Activated CD8-positive, alpha-beta T cell treated with anti-CD3 and anti-CD28 coated beads, Interleukin-2, amount 10 ng/mL, durations not matched to agents 7 days and 5 days (primary cell): Measurements from ENCODE around the gene EFNA5. TPM values are rescaled to one million over a fixed set of nuclear protein-coding genes. Genes with fewer than 3 reads are reported as not detected.

Experiments used
- ATAC-seq: fragments of 150-1000 bp; cut with Tn5 transposase; one replicate; pipeline ENCODE4 v1.10.0; 2021; ENCODE audit warnings: moderate library complexity
- CTCF ChIA-PET: fragments of 350-600 bp; sonication (Branson Sonifier 250); formaldehyde crosslinking; loops from one replicate; lab custom pipeline; 2021; ENCODE audit warnings: antibody characterized with exemption; lab: Charles Lee
- POLR2A ChIA-PET: fragments of 350-600 bp; sonication (Branson Sonifier 250); formaldehyde crosslinking; loops from one replicate; lab custom pipeline; 2021; ENCODE audit warnings: antibody characterized with exemption; lab: Charles Lee
- DNase-seq: peaks from one replicate; pipeline ENCODE4 v3.0.0-alpha.2; 2020
- H3K27ac Mint-ChIP-seq: one replicate; pipeline ENCODE4 v1.8.0; 2021; ENCODE audit warnings: mild to moderate bottlenecking, mixed read lengths
- H3K27me3 Mint-ChIP-seq: one replicate; pipeline ENCODE4 v1.8.0; 2021; ENCODE audit warnings: low read depth, mixed read lengths
- H3K36me3 Mint-ChIP-seq: one replicate; pipeline ENCODE4 v1.8.0; 2021; ENCODE audit warnings: low read depth, mixed read lengths
- H3K4me1 Mint-ChIP-seq: one replicate; pipeline ENCODE4 v1.8.0; 2021; ENCODE audit warnings: low read depth, mixed read lengths
- H3K4me3 Mint-ChIP-seq: one replicate; pipeline ENCODE4 v1.8.0; 2021; ENCODE audit warnings: mild to moderate bottlenecking, mixed read lengths
- H3K9me3 Mint-ChIP-seq: one replicate; pipeline ENCODE4 v1.8.0; 2022; ENCODE audit warnings: mixed read lengths; ENCODE audit not compliant: insufficient read depth
- total RNA-seq, 2 experiments: library from RNA; stranded (reverse); gene quantifications; one replicate each; pipeline ENCODE4 v1.2.3, GENCODE V29; 2021

EFNA5 gene
- total RNA-seq, 2 experiments from 2014 or later: not detected

- Mint-ChIP-seq H3K4me1 (peaks cover 26% of the 10 kb centered on the region), H3K4me3 (no peak overlapping the region), H3K36me3 (no peaks in the 10 kb centered on the region), H3K27me3 (peaks cover 7% of the 10 kb centered on the region), H3K27ac (no peak overlapping the region), H3K9me3 (no peaks in the 10 kb centered on the region)
- DNase-seq: no peak
- ChIA-PET CTCF (interaction anchor here (0.6 to 1.1 kb wide), 2 partner anchors 9 to 172 kb away, joined by 3 read pairs; no protein-coding TSS in a partner anchor), POLR2A (no interaction called here)
- no peak for ATAC-seq
Observed at GRCh38 chr5:107385708-107386107, 285.0 kb downstream of the EFNA5 start.

GRCh38 chr5:107384256-107384655, 286.5 kb downstream of the EFNA5 start:
- Mint-ChIP-seq H3K4me1 (peaks cover 20% of the 10 kb centered on the region), H3K9me3 (no peaks in the 10 kb centered on the region), H3K36me3 (no peaks in the 10 kb centered on the region), H3K27ac (no peak overlapping the region), H3K4me3 (no peak overlapping the region), H3K27me3 (peaks cover 7% of the 10 kb centered on the region)
- DNase-seq (no peak), ATAC-seq (no peak)
- ChIA-PET CTCF (no interaction called here), POLR2A (no interaction called here)

GRCh38 chr5:107383414-107383813, 287.3 kb downstream of the EFNA5 start:
- POLR2A ChIA-PET: no interaction called here
- Mint-ChIP-seq H3K36me3 (no peaks in the 10 kb centered on the region), H3K27me3 (peaks cover 7% of the 10 kb centered on the region), H3K27ac (no peak overlapping the region), H3K9me3 (no peaks in the 10 kb centered on the region), H3K4me1 (peaks cover 12% of the 10 kb centered on the region), H3K4me3 (no peak overlapping the region)
- ATAC-seq (no peak), DNase-seq (no peak)
- CTCF ChIA-PET: no interaction called here

GRCh38 chr5:107381189-107381856, 289.4 kb downstream of the EFNA5 start:
- Mint-ChIP-seq H3K4me1 (no peaks in the 10 kb centered on the region), H3K27me3 (peaks cover 7% of the 10 kb centered on the region), H3K27ac (no peak overlapping the region), H3K4me3 (no peak overlapping the region), H3K9me3 (no peaks in the 10 kb centered on the region), H3K36me3 (no peaks in the 10 kb centered on the region)
- ChIA-PET CTCF (no interaction called here), POLR2A (no interaction called here)
- no peak for ATAC-seq
- no peak for DNase-seq

- no peak overlapping the region for H3K4me3 Mint-ChIP-seq
- H3K27me3 Mint-ChIP-seq: peaks cover 7% of the 10 kb centered on the region
- H3K4me1 Mint-ChIP-seq: no peaks in the 10 kb centered on the region
Observed at GRCh38 chr5:107380654-107381053, 290.1 kb downstream of the EFNA5 start.

GRCh38 chr5:107378218-107378899, 292.4 kb downstream of the EFNA5 start:
- POLR2A ChIA-PET: interaction anchor here (0.6 kb wide), 1 partner anchor 121 kb away, joined by 3 read pairs; no protein-coding TSS in a partner anchor
- CTCF ChIA-PET: interaction anchor here (1.3 kb wide), 1 partner anchor 193 kb away, joined by 3 read pairs; no protein-coding TSS in a partner anchor

More at GRCh38 chr5:107380654-107381053, 290.1 kb downstream of the EFNA5 start:
- no peak for DNase-seq
- Mint-ChIP-seq H3K9me3 (no peaks in the 10 kb centered on the region), H3K27ac (no peak overlapping the region), H3K36me3 (no peaks in the 10 kb centered on the region)
- no peak for ATAC-seq
- CTCF ChIA-PET: no interaction called here
- POLR2A ChIA-PET: no interaction called here

GRCh38 chr5:107377277-107377609, 293.5 kb downstream of the EFNA5 start:
- POLR2A ChIA-PET: no interaction called here
- Mint-ChIP-seq H3K4me1 (no peaks in the 10 kb centered on the region), H3K27ac (no peak overlapping the region), H3K9me3 (no peaks in the 10 kb centered on the region), H3K36me3 (no peaks in the 10 kb centered on the region), H3K4me3 (no peak overlapping the region), H3K27me3 (no peaks in the 10 kb centered on the region)
- ATAC-seq: no peak
- CTCF ChIA-PET: no interaction called here
- no peak for DNase-seq

More at GRCh38 chr5:107378218-107378899, 292.4 kb downstream of the EFNA5 start:
- Mint-ChIP-seq H3K27ac (no peak overlapping the region), H3K4me1 (no peaks in the 10 kb centered on the region), H3K4me3 (no peak overlapping the region), H3K27me3 (no peaks in the 10 kb centered on the region), H3K9me3 (no peaks in the 10 kb centered on the region), H3K36me3 (no peaks in the 10 kb centered on the region)
- DNase-seq (no peak), ATAC-seq (no peak)

GRCh38 chr5:107376546-107377276, 294.0 kb downstream of the EFNA5 start:
- ChIA-PET POLR2A (no interaction called here), CTCF (no interaction called here)

GRCh38 chr5:107373549-107374263, 297.0 kb downstream of the EFNA5 start:
- POLR2A ChIA-PET: no interaction called here
- Mint-ChIP-seq H3K27ac (no peak overlapping the region), H3K36me3 (no peaks in the 10 kb centered on the region), H3K4me3 (no peak overlapping the region), H3K4me1 (no peaks in the 10 kb centered on the region), H3K9me3 (no peaks in the 10 kb centered on the region), H3K27me3 (no peaks in the 10 kb centered on the region)
- DNase-seq (no peak), ATAC-seq (no peak)
- CTCF ChIA-PET: no interaction called here

More at GRCh38 chr5:107376546-107377276, 294.0 kb downstream of the EFNA5 start:
- Mint-ChIP-seq H3K27me3 (no peaks in the 10 kb centered on the region), H3K9me3 (no peaks in the 10 kb centered on the region), H3K4me3 (no peak overlapping the region), H3K27ac (no peak overlapping the region), H3K4me1 (no peaks in the 10 kb centered on the region), H3K36me3 (no peaks in the 10 kb centered on the region)
- ATAC-seq: no peak
- no peak for DNase-seq

GRCh38 chr5:107372723-107373450, 297.9 kb downstream of the EFNA5 start:
- no peaks in the 10 kb centered on the region for H3K27me3 Mint-ChIP-seq
- H3K4me1 Mint-ChIP-seq: no peaks in the 10 kb centered on the region
- no peaks in the 10 kb centered on the region for H3K36me3 Mint-ChIP-seq
- no peak for DNase-seq
- no peaks in the 10 kb centered on the region for H3K9me3 Mint-ChIP-seq
- no peak for ATAC-seq
- CTCF ChIA-PET: interaction anchor here (1.1 kb wide), 1 partner anchor 200 kb away, joined by 3 read pairs; no protein-coding TSS in a partner anchor
- no peak overlapping the region for H3K27ac Mint-ChIP-seq
- no peak overlapping the region for H3K4me3 Mint-ChIP-seq
- POLR2A ChIA-PET: no interaction called here

- POLR2A ChIA-PET: no interaction called here
- DNase-seq (no peak), ATAC-seq (no peak)
- Mint-ChIP-seq H3K27ac (no peak overlapping the region), H3K27me3 (peaks cover 3% of the 10 kb centered on the region), H3K4me1 (no peaks in the 10 kb centered on the region), H3K36me3 (no peaks in the 10 kb centered on the region), H3K4me3 (no peak overlapping the region), H3K9me3 (no peaks in the 10 kb centered on the region)
- CTCF ChIA-PET: no interaction called here
Observed at GRCh38 chr5:107370396-107370968, 300.3 kb downstream of the EFNA5 start.
